H1 (cell line): ENCODE results near the gene BICRAL. TPM values are rescaled to one million over a fixed set of nuclear protein-coding genes. Genes with fewer than 3 reads are reported as not detected.
A peak's percentile ranks its signal among the peaks of the same experiment; 100 is the strongest.

Experiments used
- CTCF ChIA-PET: fragments of 300-600 bp; sonication (Branson Sonifier 250); formaldehyde crosslinking; loops from one replicate; lab custom pipeline; 2021; ENCODE audit not compliant: partially characterized antibody; lab: Charles Lee
- POLR2A ChIA-PET: fragments of 300-600 bp; sonication (Branson Sonifier 250); formaldehyde crosslinking; loops from one replicate; lab custom pipeline; 2021; ENCODE audit warnings: inconsistent platforms; ENCODE audit not compliant: partially characterized antibody; lab: Charles Lee
- DNase-seq, 2 experiments: peaks; one replicate each; pipeline versions ENCODE4 v3.0.0 to v3.0.0-alpha.2; 2010 to 2022; ENCODE audit warnings: low spot score in 2 of 2, low read depth in 1 of 2, mixed read lengths in 1 of 2
- FAIRE-seq: peaks from 2 replicates; lab custom pipeline; 2011; peaks lifted over from hg19 to GRCh38; lab: Jason Lieb, UNC
- H2AFZ ChIP-seq: 2 replicates; pipeline ENCODE4 v1.8.1; 2012; ENCODE audit warnings: low read length, inconsistent platforms
- H2AK5ac ChIP-seq: 2 replicates; pipeline ENCODE4 v1.6.1; 2013; ENCODE audit warnings: low read depth, low read length
- H2BK120ac ChIP-seq: replicated peaks from 2 replicates; pipeline ENCODE3; 2013; ENCODE audit warnings: low read depth, low read length, inconsistent platforms
- H2BK12ac ChIP-seq: 2 replicates; pipeline ENCODE4 v1.6.1; 2013; ENCODE audit warnings: low read depth, low read length
- H2BK15ac ChIP-seq: 2 replicates; pipeline ENCODE4 v1.6.1; 2013; ENCODE audit warnings: low read length
- H2BK20ac ChIP-seq: 2 replicates; pipeline ENCODE4 v1.6.1; 2013; ENCODE audit warnings: low read length
- H2BK5ac ChIP-seq: 2 replicates; pipeline ENCODE4 v1.6.1; 2013; ENCODE audit warnings: low read depth, low read length
- H3K14ac ChIP-seq: 2 replicates; pipeline ENCODE4 v1.6.1; 2013; ENCODE audit warnings: inconsistent platforms; ENCODE audit not compliant: insufficient read length
- H3K18ac ChIP-seq: 2 replicates; pipeline ENCODE4 v1.6.1; 2013; ENCODE audit warnings: low read length; ENCODE audit errors: extremely low read depth
- H3K23ac ChIP-seq: 2 replicates; pipeline ENCODE4 v1.6.1; 2013; ENCODE audit warnings: inconsistent platforms; ENCODE audit not compliant: insufficient read length
- H3K23me2 ChIP-seq: 2 replicates; pipeline ENCODE4 v1.6.1; 2013; ENCODE audit warnings: low read depth, low read length
- H3K27ac ChIP-seq: 2 replicates; pipeline ENCODE4 v1.6.1; 2011; ENCODE audit warnings: low read depth, low read length, inconsistent platforms
- H3K27me3 ChIP-seq, 4 experiments: replicated peaks in 1 of 4; 1 replicate in 1 of 4; 2 replicates in 3 of 4; pipeline versions ENCODE4 v1.6.1 to v1.8.1; 2011 to 2013; ENCODE audit warnings: low read length in 3 of 4, mild to moderate bottlenecking in 3 of 4, inconsistent platforms in 2 of 4, mixed read lengths in 2 of 4, moderate library complexity in 1 of 4; ENCODE audit not compliant: control insufficient read depth in 3 of 4, insufficient read depth in 3 of 4; ENCODE audit errors: extremely low read depth in 1 of 4
- H3K36me3 ChIP-seq, 4 experiments: 2 replicates each; pipeline versions ENCODE4 v1.6.1 to v1.8.1; 2011 to 2013; ENCODE audit warnings: mild to moderate bottlenecking in 4 of 4, low read length in 3 of 4, moderate library complexity in 2 of 4, control low read depth in 1 of 4, inconsistent platforms in 1 of 4; ENCODE audit not compliant: insufficient read depth in 4 of 4, control insufficient read depth in 2 of 4
- H3K4ac ChIP-seq: replicated peaks from 2 replicates; pipeline ENCODE3; 2013; ENCODE audit warnings: low read length, low read depth, mixed read lengths, inconsistent platforms; ENCODE audit not compliant: insufficient read length
- H3K4me1 ChIP-seq, 4 experiments: replicated peaks in 1 of 4; 1 replicate in 1 of 4; 2 replicates in 3 of 4; pipeline versions ENCODE4 v1.6.1 to v1.8.1; 2011 to 2013; ENCODE audit warnings: low read length in 3 of 4, inconsistent platforms in 2 of 4, mixed read lengths in 1 of 4; ENCODE audit not compliant: insufficient read depth in 4 of 4, control insufficient read depth in 3 of 4
- H3K4me2 ChIP-seq, 2 experiments: 2 replicates each; pipeline versions ENCODE4 v1.6.1 to v1.8.1; 2011 to 2013; ENCODE audit warnings: low read depth in 2 of 2, low read length in 2 of 2, control low read depth in 1 of 2, inconsistent platforms in 1 of 2, mild to moderate bottlenecking in 1 of 2; ENCODE audit not compliant: insufficient read depth in 1 of 2
- H3K4me3 ChIP-seq, 4 experiments: fragments of 200-600, 300-600 bp in 1 of 4; sonication (generic), shearing (Covaris generic), sonication (Bioruptor Twin) in 1 of 4; 2 replicates each; pipeline versions ENCODE4 v1.5.1 to v1.8.1; 2011 to 2016; ENCODE audit warnings: low read length in 4 of 4, low read depth in 3 of 4, control low read depth in 2 of 4, inconsistent platforms in 2 of 4, mild to moderate bottlenecking in 2 of 4, mixed read lengths in 1 of 4, moderate library complexity in 1 of 4; ENCODE audit not compliant: insufficient read depth in 2 of 4; ENCODE audit errors: extremely low read depth in 1 of 4
- H3K56ac ChIP-seq: replicated peaks from 2 replicates; pipeline ENCODE3; 2013; ENCODE audit warnings: low read depth, mild to moderate bottlenecking, mixed read lengths, low read length, inconsistent platforms; ENCODE audit not compliant: insufficient read length
- H3K79me1 ChIP-seq: 2 replicates; pipeline ENCODE4 v1.6.1; 2013; ENCODE audit warnings: low read depth, low read length, control low read depth
- H3K79me2 ChIP-seq, 2 experiments: 2 replicates each; pipeline versions ENCODE4 v1.6.1 to v1.8.1; 2012 to 2013; ENCODE audit warnings: low read length in 2 of 2, mild to moderate bottlenecking in 2 of 2, inconsistent platforms in 1 of 2; ENCODE audit not compliant: insufficient read depth in 2 of 2, control insufficient read depth in 1 of 2
- H3K9ac ChIP-seq, 4 experiments: replicated peaks in 1 of 4; 1 replicate in 1 of 4; 2 replicates in 3 of 4; pipeline versions ENCODE4 v1.6.1 to v1.8.1; 2011 to 2013; ENCODE audit warnings: low read depth in 3 of 4, low read length in 3 of 4, control low read depth in 2 of 4, mild to moderate bottlenecking in 2 of 4, moderate library complexity in 2 of 4, inconsistent platforms in 1 of 4; ENCODE audit errors: extremely low read depth in 1 of 4
- H3K9me3 ChIP-seq, 2 experiments: 2 replicates each; pipeline versions ENCODE4 v1.6.1 to v1.8.1; 2012 to 2013; ENCODE audit warnings: mild to moderate bottlenecking in 2 of 2, moderate library complexity in 2 of 2, control low read depth in 1 of 2, inconsistent platforms in 1 of 2, low read depth in 1 of 2, low read length in 1 of 2, mixed read lengths in 1 of 2; ENCODE audit not compliant: insufficient read depth in 2 of 2
- H4K20me1 ChIP-seq, 2 experiments: replicated peaks in 1 of 2; 2 replicates each; pipeline versions ENCODE3 to v1.8.1; 2011 to 2013; ENCODE audit warnings: inconsistent platforms in 2 of 2, low read length in 2 of 2, mild to moderate bottlenecking in 1 of 2; ENCODE audit not compliant: insufficient read depth in 2 of 2, control insufficient read depth in 1 of 2
- H4K5ac ChIP-seq: 2 replicates; pipeline ENCODE4 v1.6.1; 2013; ENCODE audit warnings: low read length, low read depth, mixed read lengths, inconsistent platforms; ENCODE audit not compliant: insufficient read length
- H4K8ac ChIP-seq: 2 replicates; pipeline ENCODE4 v1.8.0; 2013; ENCODE audit warnings: mild to moderate bottlenecking, moderate library complexity, low read length, inconsistent platforms; ENCODE audit not compliant: insufficient read depth; ENCODE audit errors: extremely low read depth
- H4K91ac ChIP-seq: replicated peaks from 2 replicates; pipeline ENCODE3; 2013; ENCODE audit warnings: low read length, mixed read lengths, inconsistent platforms; ENCODE audit not compliant: insufficient read length
- EP300 ChIP-seq, 2 experiments: IDR thresholded peaks; 1 replicate in 1 of 2; 2 replicates in 1 of 2; pipeline ENCODE4 v1.6.1; 2011 to 2012; ENCODE audit warnings: low read depth in 2 of 2, low read length in 2 of 2, mild to moderate bottlenecking in 2 of 2, borderline replicate concordance in 1 of 2, inconsistent platforms in 1 of 2, moderate library complexity in 1 of 2
- KDM5A ChIP-seq: fragments of 200-600 bp; IDR thresholded peaks from 2 replicates; pipeline ENCODE4 v1.7.1; 2012; ENCODE audit warnings: mild to moderate bottlenecking, low read length, inconsistent platforms, mixed read lengths
- POLR2AphosphoS5 ChIP-seq: IDR thresholded peaks from 2 replicates; pipeline ENCODE4 v1.6.1; 2011; ENCODE audit warnings: low read depth, low read length
- POU5F1 ChIP-seq: IDR thresholded peaks from 2 replicates; pipeline ENCODE4 v1.6.1; 2011; ENCODE audit warnings: low read depth, mild to moderate bottlenecking, low read length, moderate library complexity
- RAD21 ChIP-seq, 2 experiments: IDR thresholded peaks in 1 of 2; conservative IDR thresholded peaks in 1 of 2; 2 replicates each; pipeline ENCODE4 v1.6.1; 2011; ENCODE audit warnings: low read depth in 2 of 2, low read length in 2 of 2, improper control_type of control experiment in 1 of 2, inconsistent platforms in 1 of 2, mild to moderate bottlenecking in 1 of 2, moderate library complexity in 1 of 2
- RBBP5 ChIP-seq: IDR thresholded peaks from 2 replicates; pipeline ENCODE4 v1.7.1; 2012; ENCODE audit warnings: low read depth, mild to moderate bottlenecking, inconsistent platforms, low read length, moderate library complexity, borderline replicate concordance
- RFX5 ChIP-seq: IDR thresholded peaks from 2 replicates; pipeline ENCODE4 v1.6.1; 2011; ENCODE audit warnings: low read depth, low read length, improper control_type of control experiment, borderline replicate concordance
- TAF1 ChIP-seq: IDR thresholded peaks from 2 replicates; pipeline ENCODE4 v1.6.1; 2011; ENCODE audit warnings: mild to moderate bottlenecking, low read depth, low read length
- YY1 ChIP-seq: IDR thresholded peaks from 2 replicates; pipeline ENCODE4 v1.6.1; 2011; ENCODE audit warnings: low read depth, mild to moderate bottlenecking, low read length
- WGBS, 2 experiments: shearing (Covaris generic) in 1 of 2; methylation state at CpG; one replicate each; pipeline versions ENCODE4 v1.1.6 to v1.1.7; 2013 to 2015; ENCODE audit warnings: low lambda C conversion rate in 2 of 2, mixed read lengths in 2 of 2, inconsistent platforms in 1 of 2, low coverage in 1 of 2, missing lambda C conversion rate in 1 of 2; ENCODE audit not compliant: insufficient replicate concordance in 2 of 2, insufficient coverage in 1 of 2, insufficient read length in 1 of 2; ENCODE audit errors: extremely low coverage in 1 of 2, missing lambda C conversion rate in 1 of 2; 5-methylcytosine and 5-hydroxymethylcytosine counted together
- polyA plus RNA-seq, 7 experiments: library from polyadenylated mRNA; depleted of rRNA in 3 of 7; stranded (reverse) in 5 of 7; unstranded in 2 of 7; fragments of >200 nt in 5 of 7; fragments of 200-250 nt in 2 of 7; gene quantifications; 1 replicate in 5 of 7; 2 replicates in 1 of 7; 4 replicates in 1 of 7; pipeline versions ENCODE4 v1.2.1 to v1.2.3, GENCODE V29; 2011 to 2013; ENCODE audit warnings: missing spikeins in 2 of 7, mixed read lengths in 2 of 7
- total RNA-seq: library from RNA; stranded (reverse); fragmentation: NEBNext Ultra II Directional; extraction: Animal tissue kit (Norgen Biotek cat#: 25700); gene quantifications from 2 replicates; pipeline ENCODE4 v1.2.1, GENCODE V29; 2021
- TF ChIP-seq, protein P1 (sequence below): IDR thresholded peaks from 2 replicates; pipeline ENCODE4 v1.6.1; 2011; ENCODE audit warnings: low read depth, mild to moderate bottlenecking, low read length; ENCODE audit not compliant: insufficient read depth

The BICRAL gene
- total and polyA plus RNA-seq, 2 of the 8 experiments (the other 6 are each of a cell fraction or from before 2014, with no cell fraction given): 9.4 to 12.2 TPM

DNA sequence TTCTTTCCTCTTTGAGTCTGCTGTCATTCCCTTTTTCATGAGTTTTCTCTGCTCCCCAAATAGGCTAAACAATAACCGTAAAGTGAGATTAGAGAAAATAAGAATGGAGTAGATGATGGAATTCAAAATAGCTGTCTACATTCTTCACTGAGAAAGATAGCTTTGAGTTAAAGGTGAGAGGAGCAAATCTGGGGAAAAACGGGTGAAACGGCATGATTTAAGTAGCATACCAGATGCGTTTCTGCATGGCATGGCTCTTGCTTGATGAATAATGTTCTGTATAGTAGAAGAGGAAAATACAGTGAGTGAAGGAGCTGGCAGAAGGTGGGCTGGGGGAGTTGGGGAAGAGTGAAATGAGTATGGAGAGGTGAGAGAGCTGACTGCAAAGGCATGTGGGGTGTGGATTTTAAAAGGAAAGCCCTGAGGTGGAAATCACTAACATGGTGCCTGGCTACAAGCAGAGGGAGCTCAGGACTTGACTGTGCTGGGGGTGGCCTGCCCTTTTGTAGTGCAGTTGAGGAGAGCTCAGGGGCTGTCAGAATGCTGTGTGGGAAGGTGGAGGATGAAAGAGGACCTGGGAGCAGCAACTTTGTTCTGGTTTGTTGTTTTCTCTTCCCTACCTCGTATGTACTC, 8.8 kb downstream of the BICRAL start:
- Histone ChIP-seq H3K4ac (no peak overlapping the region), H2BK20ac (no peak overlapping the region), H4K91ac (no peak overlapping the region), H3K9me3 (no peaks in the 10 kb centered on the region), H3K9ac (peak overlapping the region in 1 of 4 experiments; percentile 33; a peak in 2 of 7 replicates), H3K4me3 (no peak overlapping the region), H2BK12ac (no peak overlapping the region), H3K14ac (no peak overlapping the region), H2BK120ac (no peak overlapping the region), H3K27ac (no peak overlapping the region), H4K20me1 (peaks cover 0 to 7% of the 10 kb centered on the region in 2 experiments), H3K4me2 (peak overlapping the region; percentile 12 to 30; a peak in 1 of 4 replicates), H4K5ac (no peak overlapping the region), H2AFZ (no peak overlapping the region), H3K18ac (no peak overlapping the region), H3K23ac (no peak overlapping the region), H3K56ac (no peak overlapping the region), H2BK15ac (no peak overlapping the region), H2BK5ac (no peak overlapping the region), H3K79me2 (peaks cover 4 to 41% of the 10 kb centered on the region in 2 experiments), H3K79me1 (no peaks in the 10 kb centered on the region), H3K36me3 (peaks cover 0 to 3% (median 0%) of the 10 kb centered on the region in 4 experiments; a peak in 1 of 8 replicates), H2AK5ac (no peak overlapping the region), H3K27me3 (no peaks in the 10 kb centered on the region), H4K8ac (no peak overlapping the region), H3K4me1 (peaks cover 0 to 15% (median 10%) of the 10 kb centered on the region in 4 experiments; a peak in 4 of 7 replicates), H3K23me2 (no peaks in the 10 kb centered on the region)
- WGBS, 2 experiments: 77% methylated on average over 5 of the region's 5 CpGs; no CpG with 5 or more reads in 1 of the 2 experiments
- TF ChIP-seq EP300 (IDR thresholded peaks at IDR 0.05; ENCODE audit: borderline replicate concordance in 1 of 2, low read depth in 2 of 2, low read length in 2 of 2) (no peak), RAD21 (IDR thresholded peaks at IDR 0.05 in 1 of 2, conservative IDR thresholded peaks at IDR 0.05 in 1 of 2; ENCODE audit: low read depth in 2 of 2, low read length in 2 of 2) (peak; percentile 13 to 31; a peak in 3 of 4 replicates), YY1 (no peak), RFX5 (no peak), RBBP5 (no peak), KDM5A (no peak), TAF1 (0 out of 2 replicates have a peak, but pooled peaks have one; percentile 30), POLR2AphosphoS5 (peak; percentile 61; the same call in 1 of the 2 replicates), POU5F1 (no peak)
- TF ChIP-seq, protein P1, sequence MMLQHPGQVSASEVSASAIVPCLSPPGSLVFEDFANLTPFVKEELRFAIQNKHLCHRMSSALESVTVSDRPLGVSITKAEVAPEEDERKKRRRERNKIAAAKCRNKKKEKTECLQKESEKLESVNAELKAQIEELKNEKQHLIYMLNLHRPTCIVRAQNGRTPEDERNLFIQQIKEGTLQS: no peak
- FAIRE-seq: no peak
- DNase-seq: no peak
- ChIA-PET CTCF (interaction anchor here (0.6 to 1.0 kb wide), 6 partner anchors 28 to 1691 kb away, joined by 3 to 5 read pairs (median 4); no protein-coding TSS in a partner anchor), POLR2A (interaction anchor here (0.5 to 13.8 kb wide), 17 partner anchors 8 to 155 kb away, joined by 3 to 277 read pairs (median 3); partner anchors contain the start of genes BICRAL, RPL7L1 and TBCC)
